ENCODE measurements around the gene TMEM255B.
A peak's percentile ranks its signal among the peaks of the same experiment; 100 is the strongest.
"Not testable (repeated sequence)": the region's sequence is repeated elsewhere in the genome, so short reads cannot be mapped to it uniquely, and the experiment has no call there.

Gene TMEM255B

GRCh38 chr13:113791226-113791625 is 32.2 kb downstream of the TMEM255B start:
- DNase-seq, result no peak

GRCh38 chr13:113791761-113792160 is 32.7 kb downstream of the TMEM255B start:
- no peak for DNase-seq

GRCh38 chr13:113792236-113792770 is 33.3 kb downstream of the TMEM255B start:
- DNase-seq, result no peak

- DNase-seq, result no peak
Observed at GRCh38 chr13:113792886-113793717, 34.1 kb downstream of the TMEM255B start.

GRCh38 chr13:113793718-113794085 is 34.7 kb downstream of the TMEM255B start:
- no peak for DNase-seq

GRCh38 chr13:113794086-113794485 is 35.1 kb downstream of the TMEM255B start:
- no peak for DNase-seq

GRCh38 chr13:113794764-113795173 is 35.7 kb downstream of the TMEM255B start:
- no peak for DNase-seq

GRCh38 chr13:113795362-113795761 is 36.3 kb downstream of the TMEM255B start:
- not testable (repeated sequence) for DNase-seq

- no peak for DNase-seq
Observed at GRCh38 chr13:113796211-113796963, 37.4 kb downstream of the TMEM255B start.

- DNase-seq, result no peak
Observed at GRCh38 chr13:113796964-113797676, 38.1 kb downstream of the TMEM255B start.

- DNase-seq, result no peak
Observed at GRCh38 chr13:113798200-113798811, 39.3 kb downstream of the TMEM255B start.

GRCh38 chr13:113800576-113800926 is 41.5 kb downstream of the TMEM255B start:
- no peak for DNase-seq

GRCh38 chr13:113801289-113801961 is 42.4 kb downstream of the TMEM255B start:
- no peak for DNase-seq

GRCh38 chr13:113802090-113802531 is 43.1 kb downstream of the TMEM255B start:
- peak; percentile 69 for DNase-seq

GRCh38 chr13:113802761-113803160 is 43.7 kb downstream of the TMEM255B start:
- DNase-seq, result no peak

- DNase-seq, result no peak
Observed at GRCh38 chr13:113803409-113804016, 44.5 kb downstream of the TMEM255B start.

GRCh38 chr13:113804017-113804702 is 45.1 kb downstream of the TMEM255B start:
- no peak for DNase-seq

- DNase-seq, result no peak
Observed at GRCh38 chr13:113804703-113805430, 45.8 kb downstream of the TMEM255B start.

- no peak for DNase-seq
Observed at GRCh38 chr13:113805431-113806103, 46.5 kb downstream of the TMEM255B start.

GRCh38 chr13:113806104-113806471 is 47.1 kb downstream of the TMEM255B start:
- no peak for DNase-seq
